Hematopoietic multipotent progenitor cell treated with erythropoietin and hydrocortisone succinate and interleukin-3 and kit ligand, for 17 days (in vitro differentiated cells): Measurements from ENCODE around the gene CCT6B.
"Not testable (repeated sequence)": the region's sequence is repeated elsewhere in the genome, so short reads cannot be mapped to it uniquely, and the experiment has no call there.

Experiments
- DNase-seq: peaks from one replicate; pipeline ENCODE4 v3.0.0-alpha.2; 2015; ENCODE audit warnings: low spot score

CCT6B gene

GRCh38 chr17:34979650-34980352 lies 18.5 kb upstream of the CCT6B start:
- DNase-seq = no peak

DNA sequence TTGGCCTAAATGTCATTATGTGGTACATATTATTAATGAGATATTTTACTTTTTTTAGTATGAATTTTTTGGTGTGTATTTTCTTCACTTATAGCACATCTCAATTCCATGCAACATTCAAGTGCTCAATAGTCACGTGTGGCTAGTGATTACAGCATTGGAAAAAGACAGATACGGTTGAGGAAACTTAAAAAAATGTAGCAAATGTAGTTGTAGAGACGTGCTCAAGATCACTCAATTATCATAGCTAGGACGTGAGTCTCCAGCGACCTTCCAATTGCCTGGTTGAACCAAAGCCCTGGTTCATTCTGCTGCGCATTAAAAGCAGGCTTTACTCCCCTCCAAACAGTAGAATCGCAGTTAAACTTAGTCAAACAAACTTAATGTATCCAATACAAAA lies 17.9 kb upstream of the CCT6B start:
- no peak for DNase-seq

GRCh38 chr17:34974794-34975785 lies 13.8 kb upstream of the CCT6B start:
- DNase-seq = no peak

DNA sequence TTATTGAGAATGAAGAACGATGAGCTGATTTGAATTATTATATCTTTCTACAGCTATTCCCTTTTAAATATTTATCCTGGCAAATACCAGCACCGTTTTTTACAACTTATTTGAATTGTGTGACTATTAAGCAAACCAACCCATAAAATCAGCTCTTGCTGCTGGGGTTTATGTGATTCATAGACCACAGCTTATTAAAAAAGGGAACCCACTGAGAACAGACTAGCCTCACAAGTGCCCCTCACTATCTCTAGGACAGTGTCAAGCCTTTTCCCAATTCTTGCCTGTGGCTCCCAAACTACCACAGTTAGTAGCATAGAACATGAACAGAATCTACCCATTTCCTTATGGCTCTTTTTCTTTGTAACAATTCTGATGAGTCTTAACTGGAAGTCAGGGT lies 12.9 kb upstream of the CCT6B start:
- DNase-seq = no peak

GRCh38 chr17:34958438-34958837 lies 2.8 kb downstream of the CCT6B start:
- no peak for DNase-seq

DNA sequence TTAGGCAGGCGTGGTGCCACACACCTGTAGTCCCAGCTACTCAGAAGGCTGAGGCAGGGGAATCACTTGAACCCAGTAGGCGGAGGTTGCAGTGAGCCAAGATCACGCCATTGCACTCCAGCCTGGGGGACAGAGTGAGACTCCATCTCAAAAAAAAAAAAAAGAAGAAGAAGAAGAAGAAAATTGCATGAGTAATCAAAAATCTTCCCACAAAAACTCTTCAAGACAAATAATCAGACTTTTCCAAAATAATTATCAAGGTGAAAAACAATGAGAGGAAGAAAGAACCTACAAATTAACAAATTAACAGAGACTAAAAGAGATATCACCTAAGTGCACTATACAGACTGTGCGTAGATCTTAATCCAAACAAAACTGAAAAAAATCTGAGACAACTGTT lies 10.5 kb downstream of the CCT6B start:
- not testable (repeated sequence) for DNase-seq

DNA sequence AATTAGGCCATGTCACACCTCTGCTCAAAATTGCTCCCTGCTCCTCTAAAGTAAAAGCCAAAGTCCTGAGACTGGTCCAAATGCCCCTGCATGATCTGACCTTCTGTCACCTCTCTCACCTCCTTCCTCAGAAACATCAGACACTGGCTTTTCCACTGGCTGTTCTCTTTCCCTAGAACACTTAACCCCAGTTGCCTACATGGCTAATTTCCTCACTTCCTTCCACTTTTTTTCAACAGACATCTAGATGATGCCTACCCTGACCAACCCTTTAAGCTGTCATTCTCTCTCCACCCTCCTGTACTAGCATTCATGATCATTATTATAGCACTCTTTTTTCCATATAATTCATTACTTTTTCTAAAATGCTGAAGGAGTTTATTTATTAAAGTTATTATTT lies 31.0 kb downstream of the CCT6B start:
- no peak for DNase-seq

- no peak for DNase-seq
These were observed 34.6 kb downstream of the CCT6B start for GRCh38 chr17:34926661-34927060.

GRCh38 chr17:34920676-34921075 lies 40.6 kb downstream of the CCT6B start:
- DNase-seq = no peak

GRCh38 chr17:34917381-34917780 lies 43.9 kb downstream of the CCT6B start:
- DNase-seq = no peak

DNA sequence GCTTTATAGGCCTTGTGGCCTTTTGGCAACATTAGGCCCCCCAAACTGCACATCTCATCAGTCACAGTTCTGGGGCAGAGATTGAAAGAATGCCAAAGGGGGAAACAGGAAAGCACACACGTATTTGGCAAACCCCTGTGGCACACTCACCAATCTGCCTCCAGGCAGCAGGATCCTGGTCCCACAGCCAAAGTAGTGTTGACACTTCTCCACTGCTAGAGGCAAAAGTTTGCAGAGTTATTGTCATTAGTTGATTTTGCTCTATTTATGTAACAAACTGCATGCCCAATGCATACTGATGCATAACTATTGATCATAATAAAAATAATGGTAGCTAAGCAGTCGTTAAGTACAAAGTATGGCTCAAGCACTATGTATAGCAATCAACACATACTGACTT lies 45.1 kb downstream of the CCT6B start:
- DNase-seq = no peak

GRCh38 chr17:34913001-34913400 lies 48.3 kb downstream of the CCT6B start:
- DNase-seq = no peak

GRCh38 chr17:34909040-34909439 lies 52.2 kb downstream of the CCT6B start:
- no peak for DNase-seq

- DNase-seq = no peak
These were observed 58.3 kb downstream of the CCT6B start for GRCh38 chr17:34902831-34903547.

DNA sequence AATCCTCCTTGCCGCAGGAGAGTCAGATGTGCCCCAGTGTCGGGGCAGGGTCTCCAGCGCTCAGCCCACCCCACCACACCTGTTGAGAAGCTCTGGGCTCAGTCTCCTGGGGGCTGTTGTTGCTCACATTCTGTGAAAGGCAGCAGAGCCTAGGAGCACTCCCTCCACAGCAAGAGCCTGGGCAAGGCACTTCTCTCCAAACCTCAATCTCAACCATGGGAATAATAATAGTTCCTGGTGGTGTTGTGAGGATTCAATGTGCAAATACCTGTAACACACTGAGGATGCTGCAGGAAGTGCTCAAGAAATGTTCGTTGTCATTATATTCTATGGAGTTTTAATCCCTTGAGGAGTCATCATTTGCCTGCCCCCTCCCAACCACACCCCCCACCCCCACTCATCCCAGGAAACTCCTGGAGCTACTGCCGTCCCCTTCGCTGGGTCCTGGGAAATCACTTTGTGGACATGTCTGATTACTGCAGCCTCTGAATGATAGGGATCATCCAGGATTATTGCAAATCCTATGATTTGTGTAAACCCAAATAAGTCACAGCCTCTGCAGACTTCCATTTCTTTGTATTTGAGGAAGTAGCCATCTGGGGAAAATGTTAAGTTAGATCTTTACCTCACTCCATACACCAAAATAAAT lies 61.5 kb downstream of the CCT6B start:
- no peak for DNase-seq

GRCh38 chr17:34895383-34895782 lies 65.9 kb downstream of the CCT6B start:
- no peak for DNase-seq

GRCh38 chr17:34894964-34895363 lies 66.3 kb downstream of the CCT6B start:
- DNase-seq = no peak

DNA sequence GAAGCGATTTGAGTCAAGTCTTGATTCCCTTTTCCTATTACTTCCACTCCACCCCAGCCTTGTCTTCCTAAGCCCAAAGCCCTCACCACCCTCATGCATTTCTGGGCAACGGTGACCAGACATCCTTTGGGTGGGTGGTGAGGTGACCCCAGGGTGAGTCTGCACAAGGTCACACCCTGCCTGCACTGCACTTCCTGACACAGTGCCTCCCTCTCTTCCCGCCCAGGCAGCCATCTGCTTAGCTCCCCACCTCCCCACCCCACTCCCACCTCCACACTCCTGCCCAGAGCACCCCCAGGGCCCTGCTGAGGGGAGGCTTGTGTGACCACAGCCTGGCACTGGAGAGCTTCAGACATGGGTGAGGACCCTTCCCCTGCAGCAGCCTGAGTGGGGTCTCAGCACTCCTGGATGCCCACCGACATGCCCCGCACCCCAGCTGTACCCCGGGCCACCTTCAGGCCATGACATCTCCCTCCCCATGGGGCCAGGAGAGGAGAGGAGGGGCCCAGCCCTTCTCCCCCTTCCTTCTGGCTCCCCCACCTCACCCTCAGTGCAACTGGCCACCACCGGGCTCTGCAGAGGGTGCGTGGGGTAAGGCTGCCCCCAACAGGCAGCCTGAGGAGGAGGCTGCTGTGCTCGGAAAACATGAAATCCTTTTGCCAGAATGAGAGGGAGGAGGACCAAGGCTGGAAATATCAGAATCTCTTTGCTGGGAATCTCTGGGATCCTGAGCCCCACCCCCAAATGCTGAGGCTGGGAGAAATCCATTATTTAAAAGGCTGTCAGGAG lies 68.6 kb downstream of the CCT6B start:
- no peak for DNase-seq

DNA sequence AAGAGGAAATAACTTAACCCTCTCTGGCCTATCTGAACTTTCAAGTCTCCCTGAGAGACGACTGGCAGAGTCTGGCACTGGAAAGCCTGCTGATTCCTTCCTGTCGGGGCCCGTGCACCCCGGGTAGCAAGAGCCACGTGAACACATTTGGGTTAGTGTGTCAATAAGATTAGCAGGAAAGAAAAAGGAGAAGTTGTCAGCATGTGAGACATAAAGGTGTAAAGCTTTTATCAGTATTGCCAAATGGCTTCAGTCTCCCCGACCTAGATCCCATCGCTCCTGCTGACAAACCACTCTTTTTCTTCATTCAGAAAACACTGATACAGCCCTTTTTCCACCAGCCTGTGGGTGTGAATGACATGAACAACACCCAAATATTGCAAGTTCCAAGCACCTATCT lies 74.4 kb downstream of the CCT6B start:
- peak; percentile 11 for DNase-seq

- DNase-seq = peak; percentile 10
These were observed 76.2 kb downstream of the CCT6B start for GRCh38 chr17:34885076-34885475.

- no peak for DNase-seq
These were observed 76.7 kb downstream of the CCT6B start for GRCh38 chr17:34884597-34884996.
